Suprapubic skin (tissue), 4 donors: ENCODE measurements around the gene SEMA3G. TPM values are rescaled to one million over a fixed set of nuclear protein-coding genes. Genes with fewer than 3 reads are reported as not detected.

ENCODE experiments used
- DNase-seq, 2 donors: peaks; one replicate each; pipeline ENCODE4 v3.0.0-alpha.2; 2019; ENCODE audit warnings: low spot score in 2 of 2
- H3K27ac ChIP-seq: fragments of 200-600 bp; sonication (generic); one replicate; pipeline ENCODE4 v1.5.1; 2019
- H3K27me3 ChIP-seq: fragments of 200-600 bp; sonication (generic); one replicate; pipeline ENCODE4 v1.5.1; 2019
- H3K36me3 ChIP-seq: fragments of 200-600 bp; sonication (generic); one replicate; pipeline ENCODE4 v1.5.1; 2019
- H3K4me1 ChIP-seq: fragments of 200-600 bp; sonication (generic); one replicate; pipeline ENCODE4 v1.5.1; 2019
- H3K4me3 ChIP-seq: fragments of 200-600 bp; sonication (generic); one replicate; pipeline ENCODE4 v1.5.1; 2019; ENCODE audit warnings: mild to moderate bottlenecking
- H3K9me3 ChIP-seq: fragments of 200-600 bp; sonication (generic); one replicate; pipeline ENCODE4 v1.5.1; 2019
- CTCF ChIP-seq, 2 donors: fragments of 200-600 bp in 1 of 2; fragments of 450-650 bp in 1 of 2; sonication (generic) in 1 of 2; IDR thresholded peaks; one replicate each; pipeline ENCODE4 v1.5.1; 2016 to 2019; ENCODE audit warnings: antibody characterized with exemption in 2 of 2, mild to moderate bottlenecking in 1 of 2, moderate library complexity in 1 of 2
- EP300 ChIP-seq: sonication (generic); formaldehyde crosslinking; IDR thresholded peaks from one replicate; pipeline ENCODE4 v1.6.1; 2017; ENCODE audit warnings: antibody characterized with exemption
- POLR2A ChIP-seq, 2 donors: fragments of 450-650 bp; IDR thresholded peaks; one replicate each; pipeline ENCODE4 v1.6.1; 2017; ENCODE audit warnings: antibody characterized with exemption in 2 of 2, mild to moderate bottlenecking in 2 of 2, moderate library complexity in 2 of 2
- POLR2AphosphoS5 ChIP-seq, 3 donors: sonication (generic); formaldehyde crosslinking; IDR thresholded peaks; one replicate each; pipeline ENCODE4 v1.6.1; 2017; ENCODE audit warnings: antibody characterized with exemption in 3 of 3
- WGBS: methylation state at CpG from one replicate; pipeline ENCODE4 v1.1.5; 2018; 5-methylcytosine and 5-hydroxymethylcytosine counted together
- total RNA-seq, 4 donors: library from RNA; depleted of rRNA; stranded (reverse); fragments of >200 nt; gene quantifications; one replicate each; pipeline ENCODE4 v1.1.0, GENCODE V29; 2016

The SEMA3G gene
- total RNA-seq, 4 donors from 2014 or later, result 14.4 to 44.0 (median 26.5) TPM

DNA sequence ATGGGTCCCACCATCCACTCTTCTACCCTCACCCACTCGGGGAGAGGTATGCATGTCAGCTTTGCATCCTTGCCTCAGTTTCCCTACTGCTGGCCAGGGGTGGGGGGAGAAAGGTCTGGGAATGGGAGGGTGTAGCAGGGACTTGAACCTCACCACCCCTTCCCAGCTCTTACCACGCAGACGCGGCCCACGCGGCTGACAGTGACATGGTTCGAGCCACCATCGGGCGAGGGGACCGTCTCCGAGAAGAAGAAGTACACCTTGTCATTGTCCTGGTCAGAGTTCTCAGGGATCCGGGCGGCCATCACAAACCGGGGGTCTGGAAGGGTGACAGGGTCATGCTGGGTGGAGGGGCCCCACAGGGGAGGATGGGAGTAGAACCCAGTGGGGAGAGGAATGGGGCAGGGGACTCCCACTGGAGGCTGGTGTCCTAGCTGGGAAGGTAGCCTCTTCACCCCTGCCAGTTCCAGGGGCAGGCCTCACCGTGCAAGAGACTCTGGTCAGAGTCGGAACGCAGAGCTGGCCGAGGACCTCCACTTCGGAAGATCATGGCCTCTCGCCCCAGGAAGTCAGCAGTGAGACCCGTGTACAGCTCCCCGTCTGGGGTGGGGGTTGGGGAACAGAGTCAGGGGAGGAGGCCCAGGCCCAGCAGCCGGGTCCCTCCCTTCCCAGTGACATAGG lies 3.7 kb downstream of the SEMA3G start:
- Histone ChIP-seq H3K36me3 (no peaks in the 10 kb centered on the region), H3K27ac (no peak overlapping the region), H3K4me1 (peaks cover 42% of the 10 kb centered on the region), H3K4me3 (peak overlapping the region; percentile 12), H3K9me3 (no peaks in the 10 kb centered on the region), H3K27me3 (no peaks in the 10 kb centered on the region)
- TF ChIP-seq POLR2AphosphoS5 (IDR thresholded peaks at IDR 0.05) (no peak), POLR2A (IDR thresholded peaks at IDR 0.05) (no peak), EP300 (no peak), CTCF (IDR thresholded peaks at IDR 0.05) (no peak)
- WGBS, result 91% methylated on average over 22 of the region's 23 CpGs
- peak in 1 of 2 donors; percentile 56 for DNase-seq

- TF ChIP-seq EP300, result no peak
- no peak for TF ChIP-seq POLR2A (IDR thresholded peaks at IDR 0.05)
- TF ChIP-seq POLR2AphosphoS5 (IDR thresholded peaks at IDR 0.05), result no peak
- TF ChIP-seq CTCF (IDR thresholded peaks at IDR 0.05), result no peak
- Histone ChIP-seq H3K27ac (no peak overlapping the region), H3K4me1 (peaks cover 45% of the 10 kb centered on the region), H3K9me3 (no peaks in the 10 kb centered on the region), H3K36me3 (no peaks in the 10 kb centered on the region), H3K27me3 (no peaks in the 10 kb centered on the region), H3K4me3 (no peak overlapping the region)
- 88% methylated on average over 9 of the region's 14 CpGs for WGBS
- peak in 1 of 2 donors; percentile 27 for DNase-seq
Observed at GRCh38 chr3:52440671-52441070, 4.2 kb downstream of the SEMA3G start.

GRCh38 chr3:52440249-52440551 lies 4.7 kb downstream of the SEMA3G start:
- WGBS, result 90% methylated on average over 11 of the region's 12 CpGs
- H3K9me3 ChIP-seq, result no peaks in the 10 kb centered on the region
- H3K36me3 ChIP-seq, result no peaks in the 10 kb centered on the region
- TF ChIP-seq CTCF (IDR thresholded peaks at IDR 0.05), result no peak
- no peak for TF ChIP-seq EP300
- TF ChIP-seq POLR2AphosphoS5 (IDR thresholded peaks at IDR 0.05), result no peak
- TF ChIP-seq POLR2A (IDR thresholded peaks at IDR 0.05), result no peak
- H3K4me1 ChIP-seq, result peaks cover 49% of the 10 kb centered on the region
- DNase-seq, result peak in 1 of 2 donors; percentile 59
- no peaks in the 10 kb centered on the region for H3K27me3 ChIP-seq
- H3K27ac ChIP-seq, result no peak overlapping the region
- no peak overlapping the region for H3K4me3 ChIP-seq

GRCh38 chr3:52439426-52440248 lies 5.3 kb downstream of the SEMA3G start:
- TF ChIP-seq POLR2AphosphoS5 (IDR thresholded peaks at IDR 0.05), result no peak
- TF ChIP-seq CTCF (IDR thresholded peaks at IDR 0.05), result no peak
- TF ChIP-seq POLR2A (IDR thresholded peaks at IDR 0.05), result no peak
- TF ChIP-seq EP300, result no peak
- H3K4me1 ChIP-seq, result peaks cover 49% of the 10 kb centered on the region
- H3K9me3 ChIP-seq, result no peaks in the 10 kb centered on the region
- no peak for DNase-seq
- no peaks in the 10 kb centered on the region for H3K36me3 ChIP-seq
- 92% methylated on average over 14 of the region's 16 CpGs for WGBS
- no peak overlapping the region for H3K4me3 ChIP-seq
- no peak overlapping the region for H3K27ac ChIP-seq
- H3K27me3 ChIP-seq, result no peaks in the 10 kb centered on the region
